ENCODE measurements around the gene SIRT2. TPM values are rescaled to one million over a fixed set of nuclear protein-coding genes. Genes with fewer than 3 reads are reported as not detected.

The SIRT2 gene
- total RNA-seq, 2 donors from 2014 or later = 33.2 to 39.6 TPM

GRCh38 chr19:38920602-38921419, 21.4 kb upstream of the SIRT2 start:
- WGBS, 2 donors = 68 to 85% methylated on average over 8 to 14 of the region's 14 CpGs
- TF ChIP-seq POLR2A (IDR thresholded peaks at IDR 0.05) = no peak
- no peak for TF ChIP-seq CTCF (IDR thresholded peaks at IDR 0.05)
- intact Hi-C loops (cut with DNase I) = loop anchor here (10.0 kb wide), 1 partner anchor 516 kb away; the partner anchor contains the start of gene FAM98C
- Histone ChIP-seq H3K4me1 (no peaks in the 10 kb centered on the region), H3K27ac (no peak overlapping the region), H3K27me3 (no peaks in the 10 kb centered on the region), H3K36me3 (replicated peaks in 1 of 2; ENCODE audit: insufficient read depth in 1 of 2, low read depth in 2 of 2) (peaks cover 0 to 18% of the 10 kb centered on the region in 2 donors), H3K4me3 (no peak overlapping the region), H3K9me3 (no peaks in the 10 kb centered on the region)
- no peak for DNase-seq
- ATAC-seq = no peak

GRCh38 chr19:38919837-38920601, 20.6 kb upstream of the SIRT2 start:
- intact Hi-C loops (cut with DNase I) = loop anchor here (10.0 kb wide), 2 partner anchors 395 to 515 kb away; partner anchors contain the start of gene FAM98C

GRCh38 chr19:38918526-38918925, 19.1 kb upstream of the SIRT2 start:
- TF ChIP-seq POLR2A (IDR thresholded peaks at IDR 0.05) (no peak), CTCF (IDR thresholded peaks at IDR 0.05) (no peak)
- Histone ChIP-seq H3K27me3 (no peaks in the 10 kb centered on the region), H3K36me3 (replicated peaks in 1 of 2; ENCODE audit: insufficient read depth in 1 of 2, low read depth in 2 of 2) (peaks cover 0 to 8% of the 10 kb centered on the region in 2 donors), H3K27ac (no peak overlapping the region), H3K4me3 (no peak overlapping the region), H3K4me1 (no peaks in the 10 kb centered on the region), H3K9me3 (no peaks in the 10 kb centered on the region)
- 88 to 96% methylated on average over 5 to 10 of the region's 10 CpGs for WGBS, 2 donors
- DNase-seq = no peak
- ATAC-seq = no peak
- intact Hi-C loops (cut with DNase I) = loop anchor here (10.0 kb wide), 1 partner anchor 394 kb away; no protein-coding TSS in a partner anchor

More at GRCh38 chr19:38919837-38920601, 20.6 kb upstream of the SIRT2 start:
- TF ChIP-seq CTCF (IDR thresholded peaks at IDR 0.05) (no peak), POLR2A (IDR thresholded peaks at IDR 0.05) (no peak)
- H3K4me1 ChIP-seq = no peaks in the 10 kb centered on the region
- peaks cover 0 to 15% of the 10 kb centered on the region in 2 donors for H3K36me3 ChIP-seq (replicated peaks in 1 of 2; ENCODE audit: insufficient read depth in 1 of 2, low read depth in 2 of 2)
- no peaks in the 10 kb centered on the region for H3K9me3 ChIP-seq
- DNase-seq = no peak
- H3K27me3 ChIP-seq = no peaks in the 10 kb centered on the region
- WGBS, 2 donors = 72 to 78% methylated on average over 21 of the region's 21 CpGs
- H3K27ac ChIP-seq = no peak overlapping the region
- ATAC-seq = no peak
- H3K4me3 ChIP-seq = no peak overlapping the region

GRCh38 chr19:38917921-38918491, 18.6 kb upstream of the SIRT2 start:
- Histone ChIP-seq H3K4me3 (no peak overlapping the region), H3K36me3 (replicated peaks in 1 of 2; ENCODE audit: insufficient read depth in 1 of 2, low read depth in 2 of 2) (peaks cover 0 to 8% of the 10 kb centered on the region in 2 donors), H3K9me3 (no peaks in the 10 kb centered on the region), H3K4me1 (no peaks in the 10 kb centered on the region), H3K27ac (no peak overlapping the region), H3K27me3 (no peaks in the 10 kb centered on the region)
- TF ChIP-seq POLR2A (IDR thresholded peaks at IDR 0.05) (no peak), CTCF (IDR thresholded peaks at IDR 0.05) (no peak)
- 65 to 67% methylated on average over 7 to 13 of the region's 13 CpGs for WGBS, 2 donors
- ATAC-seq (no peak), DNase-seq (no peak)
- intact Hi-C loops (cut with DNase I) = loop anchor here (10.0 kb wide), 1 partner anchor 393 kb away; no protein-coding TSS in a partner anchor

All from body of pancreas (tissue), 4 donors.